GM18867 (cell line): Measurements from ENCODE around the gene CBR4.
A peak's percentile ranks its signal among the peaks of the same experiment; 100 is the strongest.
"Not testable (repeated sequence)": the region's sequence is repeated elsewhere in the genome, so short reads cannot be mapped to it uniquely, and the experiment has no call there.

Experiments used
- ATAC-seq: cut with Tn5 transposase; IDR thresholded peaks from one replicate; pipeline ENCODE4 v1.9.1; 2021; ENCODE audit warnings: mild to moderate bottlenecking, moderate library complexity; ENCODE audit not compliant: unreplicated experiment

CBR4 gene

GRCh38 chr4:168995537-168996295 is 14.3 kb downstream of the CBR4 start:
- peak; percentile 77 for ATAC-seq

- ATAC-seq: no peak
Measured at GRCh38 chr4:168994958-168995357, 15.1 kb downstream of the CBR4 start.

GRCh38 chr4:168993714-168994510 is 16.1 kb downstream of the CBR4 start:
- no peak for ATAC-seq

- not testable (repeated sequence) for ATAC-seq
Measured at GRCh38 chr4:168992952-168993482, 17.0 kb downstream of the CBR4 start.

GRCh38 chr4:168981942-168982341 is 28.1 kb downstream of the CBR4 start:
- ATAC-seq: no peak

DNA sequence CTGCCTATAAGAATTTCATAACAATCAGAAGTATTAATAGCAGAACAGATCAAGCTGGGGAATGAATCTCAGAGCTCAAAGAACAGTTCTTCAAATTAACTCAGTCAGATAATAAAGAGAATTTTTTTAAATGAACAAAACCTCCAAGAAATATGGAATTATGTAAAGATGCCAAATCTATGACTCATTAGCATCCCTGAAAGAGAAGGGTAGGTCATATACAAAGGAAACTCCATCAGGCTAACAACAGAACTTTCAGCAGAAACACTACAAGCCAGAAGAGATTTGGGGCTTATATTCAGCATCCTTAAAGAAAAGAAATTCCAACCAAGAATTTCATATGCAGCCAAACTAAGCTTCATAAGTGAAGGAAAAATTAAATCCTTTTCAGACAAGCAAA is 28.6 kb downstream of the CBR4 start:
- no peak for ATAC-seq

- ATAC-seq: no peak
Measured at GRCh38 chr4:168979338-168979737, 30.7 kb downstream of the CBR4 start.

GRCh38 chr4:168978001-168978700 is 31.9 kb downstream of the CBR4 start:
- no peak for ATAC-seq

- no peak for ATAC-seq
Measured at GRCh38 chr4:168972596-168972995, 37.5 kb downstream of the CBR4 start.

DNA sequence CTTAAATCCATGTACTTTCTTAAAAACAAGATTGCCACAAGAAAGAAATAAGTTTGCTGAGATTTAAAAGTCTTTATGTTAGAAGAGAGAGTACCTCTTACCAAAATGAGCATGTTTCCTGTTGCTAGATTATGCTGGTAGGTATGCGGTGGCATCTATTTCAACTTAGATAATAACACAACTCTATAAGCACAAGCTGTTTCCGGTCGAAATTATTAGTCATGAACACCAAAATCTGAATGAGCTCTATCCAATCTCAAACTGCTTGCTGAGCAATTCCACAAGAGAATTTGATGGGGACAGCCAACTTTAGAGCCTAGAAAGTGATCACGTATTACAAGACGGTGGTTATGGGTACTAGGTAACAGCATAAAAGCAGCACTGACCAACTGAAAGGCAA is 49.3 kb downstream of the CBR4 start:
- ATAC-seq: no peak

DNA sequence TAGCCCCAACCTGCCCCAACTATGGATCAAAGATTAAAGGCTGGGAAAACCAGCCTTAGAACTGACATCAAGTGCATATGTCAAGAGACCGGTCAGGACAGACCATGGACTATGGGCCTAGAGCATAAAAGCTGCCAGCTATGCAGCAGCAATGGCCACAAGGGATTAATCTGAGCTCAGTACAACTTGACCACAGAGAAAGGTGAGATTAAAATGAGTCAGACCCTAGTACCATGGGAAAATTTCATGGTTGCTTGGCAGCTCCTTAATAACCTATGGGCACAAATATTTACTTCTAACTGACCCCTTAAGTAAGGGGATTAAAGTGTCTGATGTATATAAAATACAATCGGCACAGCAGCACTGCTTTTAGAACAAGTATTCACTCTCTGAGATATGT is 54.4 kb downstream of the CBR4 start:
- ATAC-seq: no peak

GRCh38 chr4:168952821-168953246 is 57.2 kb downstream of the CBR4 start:
- ATAC-seq: not testable (repeated sequence)

DNA sequence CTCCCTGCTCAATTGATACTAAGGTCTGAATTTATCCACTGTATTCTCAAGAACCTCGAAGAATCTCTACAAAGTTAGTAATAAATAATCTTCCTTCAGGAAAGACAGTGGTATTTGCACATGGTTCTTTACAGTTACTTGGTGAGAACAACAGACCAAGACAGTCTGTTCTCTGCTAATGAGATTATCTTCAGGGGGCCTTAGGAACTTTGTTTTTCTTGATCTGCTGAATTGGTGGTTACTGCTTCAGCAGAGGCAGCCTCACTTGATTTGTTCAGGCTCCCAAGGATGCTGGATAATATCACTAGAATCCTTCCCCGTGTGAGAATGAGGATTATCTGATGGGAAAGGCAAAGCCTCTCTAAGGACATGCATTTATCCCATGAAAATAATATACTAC is 64.8 kb downstream of the CBR4 start:
- ATAC-seq: no peak

DNA sequence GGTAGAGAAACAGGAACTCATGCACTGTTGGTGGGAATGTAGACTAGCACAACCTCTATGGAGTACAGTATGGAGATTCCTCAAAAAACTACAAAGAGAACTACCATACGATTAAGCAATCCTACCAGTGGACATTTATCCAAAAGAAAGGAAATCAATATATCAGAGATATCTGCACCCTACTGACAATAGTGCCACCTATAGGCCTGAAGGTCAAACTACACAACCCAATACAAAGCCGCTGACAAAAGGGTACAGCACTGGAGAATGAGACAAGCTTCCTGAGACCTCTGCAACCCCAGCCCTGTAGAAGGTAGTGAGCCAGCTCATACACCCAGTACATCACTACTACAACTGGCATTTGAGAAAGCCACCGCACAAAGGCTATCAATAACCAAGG is 67.1 kb downstream of the CBR4 start:
- no peak for ATAC-seq
